G401 (cell line): ENCODE data around the gene RABIF. TPM values are rescaled to one million over a fixed set of nuclear protein-coding genes. Genes with fewer than 3 reads are reported as not detected.
"Not testable (repeated sequence)": the region's sequence is repeated elsewhere in the genome, so short reads cannot be mapped to it uniquely, and the experiment has no call there.

Source experiments
- DNase-seq: peaks from one replicate; pipeline ENCODE4 v3.0.0-alpha.2; 2015; ENCODE audit warnings: low spot score
- in situ Hi-C: cut with HindIII; loops from 2 replicates; pipeline ENCODE4 v1.10.0; 2016; ENCODE audit warnings: low sequenced_read_pairs, mixed read lengths
- total RNA-seq: library from RNA; depleted of rRNA; stranded (reverse); fragments of >200 nt; shearing (Covaris generic); gene quantifications from 2 replicates; pipeline ENCODE4 v1.2.3, GENCODE V29; 2014; rRNA removed

RABIF gene
- total RNA-seq = 5.2 and 7.1 TPM in 2 replicates

DNA sequence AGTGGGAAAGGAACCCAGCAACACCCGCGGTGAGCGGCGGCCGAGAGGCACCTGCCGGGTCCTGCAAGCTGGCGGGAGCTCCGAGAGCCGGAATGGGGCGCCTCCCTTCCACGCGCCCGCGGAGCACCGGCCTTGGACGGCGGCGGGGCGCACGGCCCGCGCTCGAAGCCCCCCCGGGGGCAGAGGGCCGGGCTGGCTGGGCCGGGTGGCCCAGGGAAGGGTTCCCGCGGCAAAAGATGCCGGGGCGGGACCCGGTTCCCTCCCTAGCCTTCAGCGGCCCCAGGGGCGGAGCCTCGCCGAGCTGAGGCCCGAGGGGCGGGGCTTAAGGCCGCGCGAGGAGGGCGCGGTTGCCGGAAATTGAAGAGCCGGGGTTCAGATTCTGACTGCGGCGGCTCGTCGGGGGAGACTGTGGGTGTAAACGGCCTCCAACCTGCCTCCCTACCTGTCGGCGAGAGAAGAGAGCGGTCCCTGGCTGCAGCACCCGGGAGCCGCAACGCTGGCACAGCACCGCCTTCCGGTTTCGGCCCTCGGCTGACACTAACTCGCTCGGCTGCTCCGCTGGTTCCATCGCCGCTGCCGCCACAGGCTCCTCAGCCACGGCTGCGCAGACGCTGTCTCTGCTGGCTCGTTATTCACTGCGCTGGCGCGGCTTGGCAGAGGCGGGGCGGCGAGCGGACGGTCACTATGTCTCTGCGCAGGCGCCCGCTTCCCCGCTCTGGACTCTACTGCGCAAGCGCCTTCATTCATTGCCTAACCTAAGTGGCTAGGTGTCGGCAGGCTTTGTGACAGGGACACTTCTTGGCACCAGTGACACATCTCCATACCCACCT is at the start of gene RABIF:
RABIF (minus strand) TSS at position 619 of the 830 bp plus-strand sequence; CDS start at position 568, 51 bp downstream.
- in situ Hi-C loops = no loop called here
- peak; percentile 96 for DNase-seq

DNA sequence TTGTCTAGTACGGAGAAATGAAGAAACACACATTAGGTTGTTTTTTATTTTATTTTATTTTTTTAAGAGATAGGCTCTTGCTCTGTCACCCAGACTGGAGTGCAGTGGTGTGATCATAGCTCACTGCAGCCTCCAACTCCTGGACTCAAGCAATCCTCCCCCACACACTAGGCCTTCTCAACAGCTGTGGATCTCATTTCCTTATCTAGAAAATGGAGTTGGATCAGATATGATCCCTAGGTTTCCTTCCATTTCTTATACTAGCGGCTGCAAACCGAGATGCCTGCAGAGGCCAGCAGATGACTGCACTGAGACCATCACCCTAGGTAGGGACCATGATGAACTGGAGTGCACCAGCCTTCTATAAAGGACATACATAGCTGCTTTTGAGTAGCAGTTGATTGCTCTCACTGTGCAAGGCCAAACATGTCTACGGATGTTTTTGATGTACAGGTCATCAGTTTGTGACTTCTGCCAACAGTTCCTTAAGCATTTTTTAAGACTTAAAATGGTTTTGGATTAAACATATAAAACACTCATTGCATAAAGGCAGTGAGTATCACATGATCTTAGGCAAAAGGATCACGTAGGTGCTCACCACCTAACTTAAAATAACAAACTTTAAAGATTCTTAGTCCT is 49.5 kb upstream of the RABIF start:
- DNase-seq = no peak
- in situ Hi-C loops = no loop called here

GRCh38 chr1:202936409-202936808 is 47.5 kb upstream of the RABIF start:
- DNase-seq, in situ Hi-C loops: not testable (repeated sequence)

DNA sequence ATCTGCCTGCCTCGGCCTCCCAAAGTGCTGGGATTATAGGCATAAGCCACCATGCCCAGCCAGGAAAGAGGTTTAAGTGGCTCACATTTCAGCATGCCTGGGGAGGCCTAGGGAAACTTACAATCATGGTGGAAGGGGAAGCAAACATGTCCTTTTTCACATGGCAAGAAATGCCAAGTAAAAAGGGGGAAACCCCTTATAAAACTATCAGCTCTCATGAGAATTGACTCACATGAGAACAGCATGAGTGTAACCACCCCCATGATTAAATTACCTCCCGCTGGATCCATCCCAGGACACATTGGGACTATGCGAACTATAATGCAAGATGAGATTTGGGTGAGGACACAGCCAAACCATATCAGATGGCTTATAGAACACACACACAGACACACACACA is 46.9 kb upstream of the RABIF start:
- DNase-seq = no peak
- in situ Hi-C loops = no loop called here

- DNase-seq = no peak
- in situ Hi-C loops = no loop called here
These were observed 45.8 kb upstream of the RABIF start for GRCh38 chr1:202934755-202935154.

GRCh38 chr1:202932476-202932875 is 43.5 kb upstream of the RABIF start:
- in situ Hi-C loops = no loop called here
- DNase-seq = no peak

DNA sequence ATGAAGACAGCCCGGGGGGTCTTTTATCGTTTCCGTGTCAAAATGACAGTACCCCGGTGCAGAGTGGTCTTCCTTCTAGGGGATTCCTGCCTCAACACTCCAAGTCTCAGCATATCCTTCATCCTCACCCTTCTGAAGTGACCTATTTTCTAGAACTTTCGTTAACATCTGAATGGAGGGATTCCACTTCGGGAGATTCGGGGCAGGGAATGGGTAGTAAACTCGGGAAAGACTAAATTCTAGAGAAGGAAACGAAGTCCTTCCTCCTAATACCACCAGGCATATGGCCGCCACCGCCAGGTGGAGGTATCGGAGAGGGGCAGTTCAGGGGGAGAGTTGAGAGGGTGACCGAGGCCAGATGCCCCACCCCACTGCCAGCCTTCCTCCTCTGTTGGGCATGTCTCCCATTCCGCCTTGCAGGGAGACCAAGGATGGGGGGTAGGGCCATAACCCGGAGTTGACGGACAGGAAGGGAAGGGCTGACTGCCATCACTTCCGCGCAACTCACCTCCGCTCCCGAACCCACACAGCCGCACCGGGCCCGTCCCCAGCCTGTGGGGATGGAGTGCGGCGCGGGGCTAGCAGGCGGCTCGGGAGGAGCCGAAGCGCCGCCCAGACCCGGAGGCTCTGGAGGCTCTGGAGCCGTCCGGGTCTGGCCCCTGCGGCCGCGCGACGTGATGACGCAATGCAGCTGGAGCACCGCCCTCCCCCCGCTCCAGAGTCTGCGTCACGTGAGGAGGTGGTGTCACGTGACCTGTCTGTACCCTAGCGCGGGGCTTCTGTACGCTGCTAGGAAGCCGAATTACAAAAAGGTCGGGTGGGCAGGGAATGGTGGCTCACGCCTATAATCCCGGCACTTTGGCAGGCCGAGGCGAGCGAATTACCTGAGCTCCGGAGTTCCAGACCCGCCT is 37.9 kb upstream of the RABIF start, which contains the start of gene KLHL12:
KLHL12 (minus strand) TSS at position 654 of the 911 bp plus-strand sequence. CDS start 2,072 bp downstream, outside the sequence.
- DNase-seq = peak; percentile 96
- in situ Hi-C loops = no loop called here

DNA sequence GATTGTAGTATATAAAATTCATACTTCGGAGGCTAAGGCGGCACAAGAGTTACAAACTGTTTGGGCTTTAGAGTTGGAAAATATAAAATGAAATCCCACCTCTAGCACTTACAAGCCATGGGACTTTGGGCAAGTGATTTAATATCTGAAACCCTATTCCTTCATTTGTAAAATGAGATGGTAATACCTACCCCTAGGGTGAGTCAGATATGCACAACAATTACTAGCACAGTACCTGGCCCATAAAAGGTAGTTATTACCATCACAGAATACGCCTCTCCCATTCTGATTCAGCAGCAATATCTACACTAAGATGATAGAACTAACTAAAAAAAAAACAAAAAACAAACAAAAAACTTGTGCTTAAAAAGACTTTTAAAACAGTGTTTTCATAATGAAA is 34.6 kb upstream of the RABIF start:
- no peak for DNase-seq
- in situ Hi-C loops = no loop called here

DNA sequence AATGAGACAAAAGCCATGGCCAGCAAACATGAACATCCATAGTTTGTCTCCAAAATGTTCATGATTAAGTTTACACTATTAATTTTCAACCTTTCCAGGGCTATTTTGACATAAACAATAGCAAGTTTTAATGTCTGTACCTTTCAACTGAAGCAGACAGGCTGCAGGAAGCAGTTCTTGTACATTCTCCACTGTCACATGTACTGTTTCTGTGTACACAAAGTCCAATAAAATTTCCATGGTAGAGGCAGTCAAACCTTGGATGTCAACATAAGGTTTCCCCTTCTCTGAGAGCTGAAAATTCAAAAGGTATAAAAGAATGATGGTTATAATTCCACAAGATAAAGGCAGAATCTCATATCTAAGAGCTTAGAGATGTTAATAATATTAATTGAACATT is 30.7 kb upstream of the RABIF start:
- in situ Hi-C loops = no loop called here

GRCh38 chr1:202915146-202915545 is 26.2 kb upstream of the RABIF start:
- DNase-seq = no peak
- in situ Hi-C loops = no loop called here

More for the DNA sequence above, 30.7 kb upstream of the RABIF start:
- no peak for DNase-seq

DNA sequence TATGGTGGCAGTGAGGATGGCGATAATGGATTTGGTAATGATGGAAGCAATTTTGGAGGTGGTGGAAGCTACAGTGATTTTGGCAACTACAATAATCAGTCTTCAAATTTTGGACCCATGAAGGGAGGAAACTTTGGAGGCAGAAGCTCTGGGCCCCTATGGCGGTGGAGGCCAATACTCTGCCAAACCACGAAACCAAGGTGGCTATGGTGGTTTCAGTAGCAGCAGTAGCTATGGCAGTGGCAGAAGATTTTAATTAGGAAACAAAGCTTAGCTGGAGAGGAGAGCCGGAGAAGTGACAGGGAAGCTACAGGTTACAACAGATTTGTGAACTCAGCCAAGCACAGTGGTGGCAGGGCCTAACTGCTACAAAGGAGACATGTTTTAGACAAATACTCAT is 23.5 kb upstream of the RABIF start:
- DNase-seq, in situ Hi-C loops: not testable (repeated sequence)

- in situ Hi-C loops = no loop called here
- DNase-seq = no peak
These were observed 20.5 kb upstream of the RABIF start for GRCh38 chr1:202909494-202909893.

- DNase-seq = no peak
- in situ Hi-C loops = no loop called here
These were observed 20.0 kb upstream of the RABIF start for GRCh38 chr1:202908998-202909397.

- DNase-seq = no peak
- in situ Hi-C loops = no loop called here
These were observed 16.4 kb upstream of the RABIF start for GRCh38 chr1:202905331-202905730.

- in situ Hi-C loops, DNase-seq: not testable (repeated sequence)
These were observed 14.9 kb upstream of the RABIF start for GRCh38 chr1:202903808-202904207.

DNA sequence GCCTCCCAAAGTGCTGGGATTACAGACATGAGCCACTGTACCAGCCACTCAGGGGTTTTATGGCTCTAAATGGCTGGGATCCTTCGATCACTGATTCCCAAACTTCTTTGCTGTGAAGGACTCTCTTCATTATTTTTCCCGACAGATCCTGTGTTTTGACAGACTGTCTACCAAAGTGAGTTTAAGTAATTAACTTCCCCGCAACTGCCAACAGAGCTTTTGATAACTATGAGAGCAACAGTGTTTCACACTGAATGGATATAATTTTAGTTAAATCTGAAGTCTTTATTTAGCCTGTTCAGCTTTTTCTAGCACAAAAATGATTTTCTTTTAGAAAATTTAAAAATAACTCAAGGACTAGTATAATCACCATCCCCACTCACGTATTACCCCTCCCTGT is 12.6 kb upstream of the RABIF start:
- in situ Hi-C loops = no loop called here
- DNase-seq = no peak

GRCh38 chr1:202892501-202892900 is 3.6 kb upstream of the RABIF start:
- in situ Hi-C loops = no loop called here
- no peak for DNase-seq

GRCh38 chr1:202890392-202890791 is 1.4 kb upstream of the RABIF start:
- in situ Hi-C loops = no loop called here
- no peak for DNase-seq

- in situ Hi-C loops = no loop called here
- no peak for DNase-seq
These were observed 773 bp downstream of the RABIF start for GRCh38 chr1:202888221-202888530.
